ENCODE results near the gene GMPR.

- TF ChIP-seq CTCF (IDR thresholded peaks at IDR 0.05) (no peak), POLR2A (IDR thresholded peaks at IDR 0.05) (no peak), EP300 (IDR thresholded peaks at IDR 0.05) (no peak)
Observed at GRCh38 chr6:16301511-16301910, 63.1 kb downstream of the GMPR start.
